C4-2B (cell line): Measurements from ENCODE around the gene SLC25A5.

ENCODE experiments used
- ZFX ChIP-seq: fragments of 450-650 bp; IDR thresholded peaks from 2 replicates; pipeline ENCODE4 v1.6.1; 2017
- TF ChIP-seq, protein P1 (sequence below): fragments of 450-650 bp; conservative IDR thresholded peaks from 2 replicates; pipeline ENCODE4 v1.5.1; 2017; ENCODE audit warnings: mild to moderate bottlenecking

DNA sequence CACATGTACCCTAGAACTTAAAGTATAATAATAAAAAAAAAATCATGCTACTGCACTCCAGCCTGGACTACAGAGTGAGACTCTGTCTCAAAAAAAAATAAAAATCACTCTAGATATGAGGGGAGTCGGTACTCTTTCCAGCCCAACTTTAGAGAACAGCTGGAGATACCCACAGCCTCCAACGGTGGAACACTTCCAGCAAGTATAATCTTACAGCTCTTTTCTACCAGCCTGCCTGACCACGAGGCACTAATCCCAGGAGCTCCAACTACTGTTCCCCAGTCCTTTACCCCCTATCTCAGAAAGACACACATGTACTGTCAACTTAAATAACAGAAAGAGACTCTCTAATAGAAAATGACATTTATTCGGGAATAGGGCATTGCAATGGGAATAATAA lies 50.1 kb downstream of the SLC25A5 start:
- TF ChIP-seq, protein P1, sequence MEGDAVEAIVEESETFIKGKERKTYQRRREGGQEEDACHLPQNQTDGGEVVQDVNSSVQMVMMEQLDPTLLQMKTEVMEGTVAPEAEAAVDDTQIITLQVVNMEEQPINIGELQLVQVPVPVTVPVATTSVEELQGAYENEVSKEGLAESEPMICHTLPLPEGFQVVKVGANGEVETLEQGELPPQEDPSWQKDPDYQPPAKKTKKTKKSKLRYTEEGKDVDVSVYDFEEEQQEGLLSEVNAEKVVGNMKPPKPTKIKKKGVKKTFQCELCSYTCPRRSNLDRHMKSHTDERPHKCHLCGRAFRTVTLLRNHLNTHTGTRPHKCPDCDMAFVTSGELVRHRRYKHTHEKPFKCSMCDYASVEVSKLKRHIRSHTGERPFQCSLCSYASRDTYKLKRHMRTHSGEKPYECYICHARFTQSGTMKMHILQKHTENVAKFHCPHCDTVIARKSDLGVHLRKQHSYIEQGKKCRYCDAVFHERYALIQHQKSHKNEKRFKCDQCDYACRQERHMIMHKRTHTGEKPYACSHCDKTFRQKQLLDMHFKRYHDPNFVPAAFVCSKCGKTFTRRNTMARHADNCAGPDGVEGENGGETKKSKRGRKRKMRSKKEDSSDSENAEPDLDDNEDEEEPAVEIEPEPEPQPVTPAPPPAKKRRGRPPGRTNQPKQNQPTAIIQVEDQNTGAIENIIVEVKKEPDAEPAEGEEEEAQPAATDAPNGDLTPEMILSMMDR: no peak
- TF ChIP-seq ZFX: no peak
